Cardiac muscle cell (in vitro differentiated cells and primary cell): ENCODE measurements around the gene CPNE6. TPM values are rescaled to one million over a fixed set of nuclear protein-coding genes. Genes with fewer than 3 reads are reported as not detected.

ENCODE experiments used
- DNase-seq, 2 donors: peaks; one replicate each; pipeline versions ENCODE4 v3.0.0 to v3.0.0-alpha.2; 2010 to 2017; ENCODE audit warnings: low read depth in 1 of 2, low spot score in 1 of 2
- H3K27ac ChIP-seq: fragments of 200-600 bp; sonication (generic); 2 replicates; pipeline ENCODE4 v1.5.1; 2016
- H3K27me3 ChIP-seq: fragments of 200-600 bp; sonication (generic); 2 replicates; pipeline ENCODE4 v1.6.0; 2016; ENCODE audit warnings: control low read depth
- H3K36me3 ChIP-seq: fragments of 200-600 bp; sonication (generic); 2 replicates; pipeline ENCODE4 v1.5.1; 2016; ENCODE audit warnings: control low read depth
- H3K4me1 ChIP-seq: fragments of 200-600 bp; sonication (generic); 2 replicates; pipeline ENCODE4 v1.8.1; 2017; ENCODE audit warnings: low read depth, mild to moderate bottlenecking, mixed run types
- H3K4me3 ChIP-seq: fragments of 200-600 bp; sonication (generic); 2 replicates; pipeline ENCODE4 v1.5.1; 2016; ENCODE audit warnings: mild to moderate bottlenecking
- H3K9me3 ChIP-seq: fragments of 200-600 bp; sonication (generic); 2 replicates; pipeline ENCODE4 v1.5.1; 2017; ENCODE audit warnings: low read depth, mild to moderate bottlenecking, control low read depth
- CTCF ChIP-seq: IDR thresholded peaks from 2 replicates; pipeline ENCODE4 v1.5.1; 2012; ENCODE audit warnings: low read depth, mild to moderate bottlenecking, low read length
- polyA plus RNA-seq: library from polyadenylated mRNA; unstranded; fragments of >200 nt; fragmentation: Nextera tagmentation; extraction: Ambion mirVana; gene quantifications from 2 replicates; pipeline ENCODE4 v1.2.1, GENCODE V29; 2016
- total RNA-seq: library from RNA; depleted of rRNA; stranded (reverse); fragments of >200 nt; gene quantifications from 2 replicates; pipeline ENCODE4 v1.2.3, GENCODE V29; 2016

The CPNE6 gene
- total and polyA plus RNA-seq, 2 experiments from 2014 or later: 0.12 to 0.43 TPM

GRCh38 chr14:24119691-24120090, 48.3 kb downstream of the CPNE6 start:
- Histone ChIP-seq H3K9me3 (no peaks in the 10 kb centered on the region), H3K36me3 (peaks cover 53% of the 10 kb centered on the region), H3K27me3 (no peaks in the 10 kb centered on the region), H3K4me3 (no peak overlapping the region), H3K27ac (no peak overlapping the region), H3K4me1 (peaks cover 11% of the 10 kb centered on the region)
- no peak for TF ChIP-seq CTCF
- no peak for DNase-seq

GRCh38 chr14:24121210-24121609, 49.8 kb downstream of the CPNE6 start:
- H3K36me3 ChIP-seq: peaks cover 53% of the 10 kb centered on the region
- no peaks in the 10 kb centered on the region for H3K27me3 ChIP-seq
- no peak for DNase-seq

GRCh38 chr14:24122416-24122815, 51.1 kb downstream of the CPNE6 start:
- no peak for TF ChIP-seq CTCF
- Histone ChIP-seq H3K27ac (peak overlapping the region; percentile 48), H3K4me3 (no peak overlapping the region), H3K4me1 (no peaks in the 10 kb centered on the region), H3K36me3 (peaks cover 51% of the 10 kb centered on the region), H3K9me3 (no peaks in the 10 kb centered on the region), H3K27me3 (no peaks in the 10 kb centered on the region)
- no peak for DNase-seq

More at GRCh38 chr14:24121210-24121609, 49.8 kb downstream of the CPNE6 start:
- H3K4me1 ChIP-seq: peaks cover 6% of the 10 kb centered on the region
- no peak for TF ChIP-seq CTCF
- H3K9me3 ChIP-seq: no peaks in the 10 kb centered on the region
- H3K27ac ChIP-seq: no peak overlapping the region
- no peak overlapping the region for H3K4me3 ChIP-seq

GRCh38 chr14:24122898-24123297, 51.5 kb downstream of the CPNE6 start:
- Histone ChIP-seq H3K27ac (peak overlapping the region; percentile 48), H3K36me3 (peaks cover 46% of the 10 kb centered on the region), H3K4me3 (no peak overlapping the region), H3K4me1 (no peaks in the 10 kb centered on the region), H3K27me3 (no peaks in the 10 kb centered on the region), H3K9me3 (no peaks in the 10 kb centered on the region)
- DNase-seq: no peak
- TF ChIP-seq CTCF: no peak

GRCh38 chr14:24123424-24124417, 52.4 kb downstream of the CPNE6 start:
- DNase-seq: no peak
- H3K36me3 ChIP-seq: peaks cover 38% of the 10 kb centered on the region
- TF ChIP-seq CTCF: no peak

More at GRCh38 chr14:24123424-24124417, 52.4 kb downstream of the CPNE6 start:
- Histone ChIP-seq H3K27me3 (no peaks in the 10 kb centered on the region), H3K27ac (peak overlapping the region; percentile 48), H3K4me3 (no peak overlapping the region), H3K9me3 (no peaks in the 10 kb centered on the region), H3K4me1 (no peaks in the 10 kb centered on the region)
